ENCODE data around the gene IL6R.

The IL6R gene

DNA sequence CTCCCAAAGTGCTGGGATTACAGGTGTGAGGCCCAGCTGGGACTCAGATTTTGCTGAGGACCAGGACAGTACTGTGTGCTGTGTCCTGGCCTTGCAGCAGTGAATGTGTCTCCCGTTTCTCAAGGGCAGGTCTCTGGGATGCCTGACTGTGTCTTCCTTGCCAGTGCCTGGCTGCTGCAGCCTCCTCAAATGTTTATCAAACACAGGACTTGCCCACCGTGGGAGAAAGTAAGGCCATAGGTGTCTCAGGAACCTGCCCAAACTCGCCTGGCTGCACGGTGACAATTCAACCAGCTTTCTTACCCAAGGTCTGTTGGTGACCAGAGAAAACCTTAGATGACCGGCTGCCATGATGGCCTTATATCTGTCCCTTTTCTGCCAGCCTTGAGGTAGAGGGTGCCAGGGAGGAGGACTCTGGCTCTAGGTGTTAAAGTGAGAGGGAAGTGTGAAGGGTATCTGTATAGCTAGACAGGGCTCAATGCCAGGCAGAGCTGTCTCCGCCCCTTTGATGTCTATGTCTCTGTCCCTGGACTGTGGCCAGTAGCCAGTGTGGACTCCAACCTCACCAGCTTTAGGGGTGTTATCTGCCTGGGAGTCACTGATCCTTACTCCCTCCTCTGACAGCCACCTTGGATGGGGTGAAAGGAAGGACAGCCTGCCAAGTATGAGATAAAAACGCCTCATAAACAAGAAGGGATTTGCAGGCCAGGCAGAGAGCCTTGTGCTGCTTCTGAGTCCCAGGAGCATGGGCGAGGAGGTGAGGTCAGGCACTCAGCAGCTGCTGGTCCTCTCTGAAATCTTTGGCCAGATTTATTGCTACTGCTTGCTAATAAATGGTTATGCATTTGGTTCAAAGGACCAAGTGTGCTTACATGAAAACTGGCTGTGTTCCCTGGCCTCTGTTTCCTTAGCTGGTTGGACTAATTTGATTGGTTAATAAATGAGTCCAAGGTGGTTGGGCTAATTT is 22.3 kb downstream of the IL6R start:
- DNase-seq: no peak

DNA sequence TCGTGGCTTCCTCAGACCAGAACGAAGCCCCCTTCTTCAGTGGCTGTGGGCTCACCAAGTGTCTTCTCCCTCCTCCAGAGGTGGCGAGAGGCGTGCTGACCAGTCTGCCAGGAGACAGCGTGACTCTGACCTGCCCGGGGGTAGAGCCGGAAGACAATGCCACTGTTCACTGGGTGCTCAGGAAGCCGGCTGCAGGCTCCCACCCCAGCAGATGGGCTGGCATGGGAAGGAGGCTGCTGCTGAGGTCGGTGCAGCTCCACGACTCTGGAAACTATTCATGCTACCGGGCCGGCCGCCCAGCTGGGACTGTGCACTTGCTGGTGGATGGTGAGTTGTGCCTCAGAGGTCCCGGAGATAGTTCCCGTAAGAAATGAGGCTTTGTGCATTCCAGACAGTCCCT is 24.0 kb downstream of the IL6R start:
- DNase-seq: no peak

DNA sequence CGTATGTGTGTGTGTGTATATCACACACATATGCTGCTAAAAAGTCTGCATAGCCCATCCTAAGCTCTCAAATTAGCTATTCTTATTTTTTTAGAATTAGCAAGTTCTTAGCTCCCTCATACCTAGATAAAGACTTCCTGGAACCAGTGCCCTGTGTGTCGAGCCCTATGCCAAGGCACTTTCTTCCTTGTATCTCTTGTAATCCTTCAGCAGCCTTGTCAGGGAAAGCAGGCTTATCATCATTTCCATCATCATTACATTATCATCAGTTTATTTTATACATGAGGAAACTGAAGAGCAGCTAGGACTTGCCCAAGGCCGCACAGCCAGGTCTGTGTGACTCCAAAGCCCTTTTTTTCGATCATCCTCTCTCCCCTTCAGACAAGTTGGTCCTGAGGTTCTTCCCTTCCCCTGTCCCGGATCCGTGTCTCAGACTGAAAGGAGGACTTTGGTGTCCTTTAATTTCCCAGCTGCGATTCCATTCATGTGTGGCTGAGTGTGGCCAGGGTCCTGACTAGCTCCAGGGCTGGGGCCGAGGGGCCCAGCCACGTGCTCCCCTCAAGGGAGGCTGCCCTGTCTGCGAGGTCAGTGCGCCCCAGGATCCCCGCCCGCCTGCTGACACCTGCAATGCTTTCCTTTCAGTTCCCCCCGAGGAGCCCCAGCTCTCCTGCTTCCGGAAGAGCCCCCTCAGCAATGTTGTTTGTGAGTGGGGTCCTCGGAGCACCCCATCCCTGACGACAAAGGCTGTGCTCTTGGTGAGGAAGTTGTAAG is 24.9 kb downstream of the IL6R start:
- no peak for DNase-seq

DNA sequence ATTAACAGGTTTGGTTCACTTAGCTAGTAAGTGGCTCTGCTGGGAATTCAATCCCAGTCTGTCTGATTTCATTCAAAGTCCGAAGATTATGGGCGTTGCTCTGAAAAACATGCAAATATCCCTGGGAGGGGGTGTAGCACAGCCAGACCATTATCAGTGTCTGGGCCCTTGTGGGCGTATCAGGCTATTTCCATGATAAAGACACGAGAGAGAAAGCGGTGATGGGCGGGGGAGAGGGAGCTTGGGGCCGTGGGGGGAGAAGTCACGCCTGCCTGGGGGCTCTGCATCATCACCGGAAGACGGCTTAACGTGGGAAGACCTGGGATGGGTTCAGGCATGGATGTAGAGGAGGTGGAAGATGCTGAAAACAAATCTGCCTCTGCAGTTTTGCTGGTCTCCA is 25.8 kb downstream of the IL6R start:
- DNase-seq: no peak

DNA sequence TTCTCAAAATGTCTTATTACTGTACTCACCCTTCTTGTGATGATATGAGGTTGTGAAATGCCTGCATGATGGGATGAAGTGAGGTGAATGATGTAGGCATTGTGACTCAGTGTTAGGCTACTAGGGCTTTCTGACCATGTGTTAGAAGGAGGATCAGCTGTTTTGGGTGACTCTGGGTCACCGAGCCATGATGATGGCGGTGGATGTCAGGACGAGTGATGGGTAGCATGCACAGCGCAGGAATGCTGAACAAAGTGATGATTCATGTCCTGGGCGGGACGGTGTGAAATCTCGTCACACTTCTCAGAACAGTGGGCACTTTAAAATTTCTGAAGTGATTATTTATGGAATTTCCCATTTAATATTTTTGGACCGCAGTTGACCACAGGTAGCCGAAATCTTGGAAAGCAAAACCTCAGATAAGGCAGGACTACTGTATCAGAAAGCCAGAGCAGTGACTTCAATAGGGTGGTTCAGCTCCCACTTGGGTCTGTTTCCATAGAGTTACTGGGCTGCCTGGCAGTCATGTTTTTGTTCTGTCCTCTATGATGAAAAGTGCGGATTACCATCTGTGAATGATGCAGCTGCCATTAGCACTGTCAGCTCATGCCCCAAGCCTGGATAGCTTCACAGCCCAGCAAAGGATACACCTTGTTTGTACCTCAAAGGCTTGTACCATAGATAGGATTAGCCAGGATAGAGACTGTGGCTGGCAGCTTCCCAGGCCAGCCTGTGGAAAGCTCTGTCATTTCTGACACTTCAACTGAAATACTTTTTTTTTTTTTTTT is 26.6 kb downstream of the IL6R start:
- DNase-seq: no peak

DNA sequence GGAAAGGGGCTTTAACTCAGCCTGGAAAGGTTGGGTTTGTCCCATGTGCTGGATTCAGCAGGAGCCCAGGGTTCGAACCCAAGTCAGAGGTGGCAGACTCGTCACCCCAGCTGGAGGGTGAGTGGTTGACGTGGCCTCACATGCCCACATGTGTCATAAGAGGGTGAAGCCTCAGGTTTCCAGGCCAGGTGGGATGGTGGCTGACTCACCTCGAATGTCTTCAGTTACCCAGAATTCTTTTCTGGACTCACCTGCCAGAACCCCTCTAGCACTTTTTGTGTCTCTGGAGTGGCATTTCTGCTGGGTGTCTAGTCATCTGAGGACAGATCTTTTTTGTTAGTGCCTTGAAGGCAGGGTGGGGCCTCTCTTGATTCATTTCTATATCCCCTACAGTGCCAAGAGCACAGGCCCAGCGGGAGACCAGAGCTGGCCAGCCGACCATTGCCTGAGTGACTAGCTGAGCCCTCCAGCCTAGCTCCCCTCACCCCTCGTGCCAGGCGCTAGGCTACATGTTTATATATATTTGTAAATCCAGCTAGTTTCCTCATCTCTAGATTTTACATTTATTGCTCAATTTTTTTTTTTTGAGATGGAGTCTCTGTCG is 28.1 kb downstream of the IL6R start:
- DNase-seq: no peak

DNA sequence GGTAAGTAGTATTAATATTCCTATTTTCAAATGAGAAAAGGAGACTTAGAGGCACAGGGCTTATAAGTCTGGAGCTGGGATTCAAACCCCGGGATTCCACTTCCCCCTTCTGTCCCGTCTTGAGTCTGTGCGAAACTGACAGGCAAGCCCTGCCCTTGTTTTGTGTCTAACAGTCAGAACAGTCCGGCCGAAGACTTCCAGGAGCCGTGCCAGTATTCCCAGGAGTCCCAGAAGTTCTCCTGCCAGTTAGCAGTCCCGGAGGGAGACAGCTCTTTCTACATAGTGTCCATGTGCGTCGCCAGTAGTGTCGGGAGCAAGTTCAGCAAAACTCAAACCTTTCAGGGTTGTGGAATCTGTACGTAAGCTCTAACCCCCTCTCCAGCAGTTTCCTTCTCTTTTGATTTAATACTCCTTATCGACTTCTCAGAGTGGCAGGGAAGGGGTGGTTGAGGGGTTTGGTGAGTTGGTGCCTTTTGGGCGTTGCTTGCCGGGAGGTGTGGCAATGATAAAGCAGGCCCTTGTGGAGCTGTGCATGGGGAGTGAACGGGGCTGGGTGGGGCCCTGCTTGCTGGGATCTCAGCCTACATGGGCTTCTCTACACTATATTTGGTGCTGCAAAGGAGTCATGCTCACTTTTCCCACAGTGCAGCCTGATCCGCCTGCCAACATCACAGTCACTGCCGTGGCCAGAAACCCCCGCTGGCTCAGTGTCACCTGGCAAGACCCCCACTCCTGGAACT is 29.4 kb downstream of the IL6R start:
- no peak for DNase-seq

DNA sequence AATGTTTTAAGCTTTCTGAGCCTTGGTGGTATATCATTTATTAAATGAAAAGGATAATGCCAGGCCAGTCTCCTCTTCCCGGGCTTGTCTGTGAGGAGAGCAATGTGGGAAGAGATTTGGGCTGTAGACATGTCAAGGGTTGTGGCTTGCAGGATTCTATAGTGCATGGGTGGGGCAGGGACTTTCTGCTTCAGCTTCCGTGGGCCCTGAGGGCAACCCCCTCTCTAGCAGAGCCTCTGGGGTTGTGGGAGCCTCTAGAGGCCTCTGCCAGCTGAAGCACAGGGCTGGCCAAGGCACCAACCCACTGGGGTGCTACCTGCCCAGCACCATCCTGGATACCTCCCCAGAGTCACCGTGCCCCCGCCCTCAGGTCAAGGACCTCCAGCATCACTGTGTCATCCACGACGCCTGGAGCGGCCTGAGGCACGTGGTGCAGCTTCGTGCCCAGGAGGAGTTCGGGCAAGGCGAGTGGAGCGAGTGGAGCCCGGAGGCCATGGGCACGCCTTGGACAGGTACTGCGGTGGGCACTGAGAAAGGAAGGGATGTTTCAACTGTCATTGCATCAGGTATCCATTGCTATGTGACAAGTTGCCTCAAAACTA is 30.6 kb downstream of the IL6R start:
- DNase-seq: no peak

DNA sequence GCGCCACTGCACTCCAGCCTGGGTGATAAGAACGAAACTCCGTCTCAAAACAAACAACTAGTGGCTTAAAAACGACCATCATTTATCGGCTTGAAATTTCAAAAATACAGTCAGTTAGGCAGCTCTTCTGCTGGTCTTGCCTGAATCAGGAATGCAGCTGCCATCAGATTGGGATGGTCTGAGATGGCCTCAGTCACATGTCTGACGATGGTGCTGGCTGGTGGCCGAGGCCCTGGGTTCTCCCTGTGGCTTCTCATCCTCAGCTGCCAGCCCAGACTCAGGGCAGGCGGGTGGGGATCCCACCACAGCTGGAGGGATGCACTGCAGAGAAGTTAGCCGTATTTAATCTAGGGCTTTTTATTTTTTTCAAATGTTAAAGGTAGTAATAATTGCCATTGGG is 31.3 kb downstream of the IL6R start:
- DNase-seq: no peak

DNA sequence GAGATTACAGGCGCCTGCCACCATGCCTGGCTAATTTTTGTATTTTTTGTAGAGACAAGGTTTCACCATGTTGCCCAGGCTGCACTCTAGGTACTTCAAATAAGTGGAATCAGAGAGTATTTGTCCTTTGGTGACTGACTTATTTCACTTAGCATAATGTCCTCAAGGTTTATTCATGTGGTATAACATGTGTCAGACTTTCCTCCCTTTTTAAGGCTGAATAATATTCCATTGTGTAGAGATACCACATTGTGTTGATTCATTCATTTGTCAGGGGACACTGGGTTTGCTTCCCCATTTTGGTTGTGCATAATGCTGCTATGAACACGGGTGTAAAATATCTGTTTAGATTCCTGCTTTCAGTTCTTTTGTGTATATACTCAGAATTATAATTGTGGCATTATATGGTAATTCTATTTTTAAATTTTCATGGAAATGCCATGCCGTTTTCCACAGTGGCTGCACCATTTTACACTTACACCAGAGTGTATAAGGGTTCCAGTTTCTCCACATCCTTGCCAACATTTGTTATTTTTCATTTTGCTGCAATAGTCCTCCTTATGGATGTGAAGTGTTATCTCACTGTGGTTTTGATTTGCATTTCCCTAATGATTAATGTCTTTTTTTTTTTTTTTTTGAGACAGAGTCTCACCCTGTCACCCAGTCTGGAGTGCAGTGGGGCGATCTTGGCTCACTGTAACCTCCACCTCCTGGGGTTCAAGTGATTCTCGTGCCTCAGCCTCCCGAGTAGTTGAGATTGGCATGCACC is 35.1 kb downstream of the IL6R start:
- DNase-seq: no peak

DNA sequence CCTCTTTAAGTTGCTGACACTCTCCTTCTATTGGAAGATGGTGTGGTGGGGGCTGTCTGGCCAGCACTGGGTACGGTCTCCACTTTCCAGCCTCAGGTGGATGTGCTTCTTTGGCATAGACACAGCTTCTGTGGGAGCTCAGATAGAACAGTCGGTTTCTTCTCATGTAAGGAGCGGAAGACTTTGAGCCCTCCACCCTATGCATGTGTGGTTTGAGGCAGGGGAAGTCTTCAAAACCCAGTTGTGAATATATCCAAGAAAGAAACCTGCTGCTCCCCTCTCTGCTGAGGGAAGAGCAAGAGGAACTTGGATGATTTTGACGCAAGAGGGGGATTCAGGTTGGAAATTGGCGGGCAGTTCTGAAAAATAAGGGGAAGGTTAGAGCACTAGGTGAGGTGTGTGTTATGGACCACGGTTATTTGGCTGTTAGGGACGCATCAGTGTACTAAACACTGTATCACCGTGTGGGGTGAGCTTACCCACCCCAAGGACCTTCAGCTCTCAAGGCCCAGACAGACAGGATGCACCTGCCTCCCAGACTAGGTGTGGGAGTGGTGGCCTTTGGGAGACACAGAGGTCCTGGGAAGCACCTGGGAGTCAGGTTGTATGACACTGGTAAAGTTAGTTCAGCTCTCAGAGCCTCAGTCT is 36.2 kb downstream of the IL6R start:
- no peak for DNase-seq

DNA sequence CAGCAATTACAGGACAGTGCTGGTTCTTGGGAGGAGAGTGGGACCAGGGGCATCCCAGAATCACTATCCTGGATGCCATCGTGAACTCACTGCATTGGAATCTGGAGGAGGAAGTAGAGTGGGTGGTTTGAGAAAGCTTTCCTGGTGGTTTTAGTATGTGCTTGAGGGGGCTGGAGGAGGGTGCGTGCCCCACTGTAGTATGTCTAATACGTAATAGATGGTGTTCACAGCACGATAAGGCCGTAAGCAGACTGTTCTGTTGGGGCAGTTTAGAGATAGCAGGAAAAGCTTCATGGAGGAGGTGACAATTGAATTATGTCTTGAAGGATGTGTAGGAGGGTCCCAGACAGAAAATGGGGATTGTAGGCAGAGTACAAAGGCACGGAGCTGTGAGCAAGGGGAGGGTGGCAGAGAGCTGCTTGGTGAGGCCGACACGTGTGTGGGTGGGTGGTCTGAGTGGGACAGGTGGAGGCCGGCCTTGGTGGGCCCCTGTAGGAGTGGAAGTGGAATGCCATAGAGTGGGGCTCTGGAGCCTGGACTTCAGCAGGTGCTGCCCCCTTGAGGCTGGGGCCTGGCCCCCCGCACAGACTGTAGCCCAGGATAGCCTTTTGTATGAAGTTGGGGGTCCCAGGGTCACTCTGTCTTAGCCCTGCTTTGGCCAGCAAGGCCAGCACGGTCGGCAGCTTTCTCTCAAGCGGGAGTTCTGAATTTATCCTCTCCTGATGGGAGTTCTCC is 37.0 kb downstream of the IL6R start:
- no peak for DNase-seq

DNA sequence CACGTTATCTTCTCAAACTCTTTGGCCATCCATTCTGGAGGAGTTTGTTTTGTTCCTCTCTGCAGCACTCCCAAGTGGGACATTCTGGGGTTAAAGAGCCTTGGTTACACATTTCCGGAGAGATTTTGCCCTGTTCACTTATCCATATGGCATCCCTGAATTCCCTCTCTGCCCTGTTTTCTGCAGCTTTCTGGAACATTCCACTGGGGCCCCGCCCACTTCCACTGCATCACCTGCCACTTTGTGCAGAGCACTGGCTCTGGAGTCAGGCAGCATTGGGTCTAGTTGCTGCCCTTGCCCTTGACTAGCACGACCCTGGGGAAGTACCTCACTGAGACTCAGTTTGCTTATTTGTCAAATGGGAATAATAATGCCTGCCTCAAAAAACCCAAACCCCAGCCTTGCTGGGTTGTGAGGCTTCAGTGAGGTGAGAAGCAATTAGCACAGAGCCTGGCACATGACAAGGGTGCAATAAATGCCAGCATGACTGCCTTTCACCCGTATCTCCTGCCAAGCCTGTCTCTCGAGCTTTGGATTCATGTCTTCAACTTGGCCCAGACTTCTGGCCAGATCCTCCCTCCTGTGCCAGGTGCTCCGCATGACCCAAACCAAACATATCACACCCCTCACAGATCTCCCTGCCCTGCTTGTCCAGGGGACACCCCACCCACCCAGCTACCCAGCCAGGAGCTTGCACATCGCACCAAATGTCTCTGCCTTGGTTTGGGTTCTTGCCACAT is 38.3 kb downstream of the IL6R start:
- DNase-seq: no peak

DNA sequence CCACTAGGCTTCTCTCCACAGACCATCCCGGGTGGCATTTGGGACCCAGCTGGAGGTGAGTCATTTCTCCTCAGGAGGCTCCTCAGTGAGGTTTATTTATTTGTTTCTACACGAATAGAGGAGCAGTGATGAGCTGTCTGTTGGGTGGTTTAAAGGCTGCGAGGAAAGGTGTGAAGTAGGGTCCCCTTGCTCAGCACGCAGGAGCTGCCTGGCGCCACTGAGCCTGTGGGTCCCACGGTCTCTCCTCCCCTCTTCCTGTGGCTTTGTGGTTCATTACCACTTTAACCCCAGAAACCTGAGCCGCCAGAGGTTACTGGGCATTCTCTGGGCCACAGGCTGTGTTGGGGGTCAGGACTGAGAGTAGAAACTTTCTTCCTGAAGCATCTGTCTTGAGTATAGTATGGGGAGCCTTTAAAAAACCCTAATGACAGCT is 39.9 kb downstream of the IL6R start:
- no peak for DNase-seq

DNA sequence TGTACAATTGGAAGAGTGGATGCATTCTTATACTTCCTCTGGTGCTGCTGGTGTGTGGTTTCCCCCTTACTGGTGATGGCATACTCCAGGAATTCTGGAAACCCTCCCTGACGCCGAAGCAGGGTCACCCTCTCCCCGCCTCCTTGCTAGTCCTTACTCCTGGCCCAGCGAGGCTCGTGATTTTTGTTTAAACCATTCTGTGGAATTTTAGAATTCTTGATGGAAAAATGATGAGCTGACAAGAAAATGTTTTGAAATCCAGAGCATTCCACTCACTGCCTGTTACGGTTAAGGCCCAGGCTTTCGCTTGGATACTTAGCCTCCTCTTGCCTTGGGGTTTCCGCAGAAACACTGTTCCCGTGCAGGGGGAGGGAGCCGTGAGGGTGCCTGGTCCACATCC is 41.1 kb downstream of the IL6R start:
- DNase-seq: no peak

DNA sequence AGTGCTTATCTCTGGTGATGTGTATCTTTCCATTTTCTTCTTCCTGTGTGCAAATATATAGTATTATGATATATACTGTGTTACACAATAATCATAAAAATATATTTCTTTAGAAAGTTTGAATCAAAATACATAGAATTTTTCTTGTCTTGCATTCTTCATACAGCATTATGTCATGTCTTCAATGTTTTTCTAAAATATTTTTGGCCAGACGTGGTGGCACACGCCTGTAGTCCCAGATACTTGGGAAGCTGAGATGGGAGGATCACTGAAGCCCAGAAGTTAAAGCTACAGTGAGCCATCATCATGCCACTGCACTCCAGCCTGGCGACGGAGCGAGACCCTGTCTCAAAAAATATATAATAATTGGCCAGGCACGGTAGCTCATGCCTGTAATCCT is 41.6 kb downstream of the IL6R start:
- no peak for DNase-seq

DNA sequence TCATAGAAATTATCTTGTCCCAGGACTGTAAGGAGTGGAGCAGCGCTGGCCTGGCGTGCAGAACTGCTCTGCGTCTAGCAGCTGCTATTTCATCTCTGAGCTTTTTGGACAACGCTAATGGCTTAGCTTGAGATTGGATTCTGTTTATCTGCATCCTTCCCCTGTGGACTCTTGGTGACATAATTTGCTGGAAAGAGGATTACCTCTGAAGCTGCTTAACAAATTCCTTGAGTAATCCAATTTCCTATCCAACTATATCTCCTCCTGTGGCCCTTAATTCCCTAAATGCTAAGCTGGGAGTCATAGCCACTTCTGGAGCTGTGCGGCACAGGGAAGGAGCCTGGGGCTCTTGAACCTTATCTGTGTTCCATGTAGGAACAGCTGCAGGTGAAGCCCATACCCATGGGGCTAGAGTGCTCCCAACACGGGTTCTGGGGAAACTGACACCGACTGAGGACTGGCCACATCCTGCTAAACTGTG is 43.2 kb downstream of the IL6R start:
- no peak for DNase-seq

DNA sequence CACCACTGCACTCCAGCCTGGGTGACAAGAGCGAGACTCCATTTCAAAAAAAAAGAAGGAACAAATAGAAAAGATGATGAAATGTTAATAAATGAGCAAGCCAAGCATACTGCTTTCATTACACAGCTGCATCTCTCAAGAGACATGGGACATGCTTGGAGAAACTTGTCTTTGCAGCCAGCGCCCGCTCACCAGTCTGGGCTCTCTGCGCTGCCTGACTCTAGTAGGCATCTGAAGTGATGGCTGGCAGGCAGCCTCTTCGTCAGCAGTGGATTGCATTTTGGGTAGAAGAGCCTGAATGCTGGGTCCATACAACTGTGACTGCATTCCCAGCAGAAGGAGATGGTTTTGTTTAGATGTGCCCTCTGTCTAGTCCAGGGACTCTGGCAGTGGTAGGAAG is 48.0 kb downstream of the IL6R start:
- DNase-seq: no peak

Data from NCI-H1930 (cell line).